GM12878 (cell line): ENCODE results near the gene SLC36A4. TPM values are rescaled to one million over a fixed set of nuclear protein-coding genes. Genes with fewer than 3 reads are reported as not detected.

Experiments
- ATAC-seq: fragments of 200-7000 bp; cut with Tn5 transposase; 3 replicates; pipeline ENCODE4 v1.9.1; 2020; ENCODE audit warnings: mild to moderate bottlenecking, moderate library complexity
- BruUV-seq: library from RNA; stranded (reverse); fragments of 400-500 nt; replicated peaks from 2 replicates; lab custom pipeline; 2021; lab: Mats Ljungman, UMichigan
- CTCF ChIA-PET: fragments of 300-600 bp; sonication (Branson Sonifier 250); formaldehyde crosslinking; extraction: SDS; loops from one replicate; lab custom pipeline; 2021; ENCODE audit warnings: inconsistent platforms; lab: Yijun Ruan, JAX
- POLR2A ChIA-PET: fragments of 350-600 bp; formaldehyde crosslinking; extraction: SDS; loops from one replicate; lab custom pipeline; 2021; ENCODE audit warnings: inconsistent platforms; lab: Charles Lee
- RAD21 ChIA-PET: fragments of 300-600 bp; sonication (Branson Sonifier 250); formaldehyde crosslinking; loops from one replicate; lab custom pipeline; 2023; ENCODE audit warnings: antibody characterized with exemption; ENCODE audit not compliant: unreplicated experiment; lab: Charles Lee
- SMC1A ChIA-PET: fragments of 300-600 bp; sonication (Branson Sonifier 250); formaldehyde crosslinking; loops from one replicate; lab custom pipeline; 2023; ENCODE audit not compliant: unreplicated experiment, uncharacterized antibody; lab: Charles Lee
- DNase-seq: peaks from one replicate; pipeline ENCODE4 v3.0.0-alpha.2; 2011; ENCODE audit warnings: low read depth, low spot score
- FAIRE-seq: peaks from 3 replicates; lab custom pipeline; 2011; peaks lifted over from hg19 to GRCh38; lab: Jason Lieb, UNC
- H2AFZ ChIP-seq: 2 replicates; pipeline ENCODE4 v1.6.0; 2011; ENCODE audit warnings: low read depth, low read length, control low read depth; ENCODE audit not compliant: control insufficient read depth
- H3K27ac ChIP-seq: 2 replicates; pipeline ENCODE4 v1.5.1; 2011; ENCODE audit warnings: control low read depth; ENCODE audit not compliant: control insufficient read depth, insufficient read depth
- H3K27me3 ChIP-seq, 2 experiments: replicated peaks in 1 of 2; 2 replicates each; pipeline versions ENCODE4 v1.6.0 to v1.6.1; 2011; ENCODE audit warnings: low read length in 1 of 2; ENCODE audit not compliant: control insufficient read depth in 2 of 2, insufficient read depth in 2 of 2
- H3K36me3 ChIP-seq, 2 experiments: 2 replicates each; pipeline ENCODE4 v1.5.1; 2011; ENCODE audit warnings: low read length in 1 of 2; ENCODE audit not compliant: control insufficient read depth in 2 of 2, insufficient read depth in 2 of 2
- H3K4me1 ChIP-seq: 2 replicates; pipeline ENCODE4 v1.6.1; 2011; ENCODE audit warnings: mild to moderate bottlenecking, low read length, moderate library complexity, mixed read lengths; ENCODE audit not compliant: control insufficient read depth, insufficient read depth
- H3K4me2 ChIP-seq: 2 replicates; pipeline ENCODE4 v1.6.0; 2011; ENCODE audit warnings: control low read depth; ENCODE audit not compliant: control insufficient read depth, insufficient read depth
- H3K4me3 ChIP-seq: fragments of 200-600 bp; sonication (generic); 2 replicates; pipeline ENCODE4 v1.5.1; 2016
- H3K79me2 ChIP-seq: 2 replicates; pipeline ENCODE4 v1.6.0; 2011; ENCODE audit warnings: low read length; ENCODE audit not compliant: control insufficient read depth, insufficient read depth
- H3K9ac ChIP-seq: 2 replicates; pipeline ENCODE4 v1.8.0; 2011; ENCODE audit warnings: low read length, control low read depth, mixed read lengths; ENCODE audit not compliant: control insufficient read depth, insufficient read depth
- H3K9me3 ChIP-seq: replicated peaks from 3 replicates; pipeline ENCODE4 v1.5.1; 2011; ENCODE audit warnings: mild to moderate bottlenecking, low read length; ENCODE audit not compliant: control insufficient read depth, insufficient read depth
- H4K20me1 ChIP-seq: 2 replicates; pipeline ENCODE4 v1.6.0; 2011; ENCODE audit not compliant: control insufficient read depth, insufficient read depth
- BCLAF1 ChIP-seq: fragments of 450-650 bp; IDR thresholded peaks from 2 replicates; pipeline ENCODE4 v1.6.1; 2017; ENCODE audit warnings: antibody characterized with exemption, mild to moderate bottlenecking, moderate library complexity
- BRCA1 ChIP-seq: IDR thresholded peaks from 2 replicates; pipeline ENCODE4 v1.6.1; 2011; ENCODE audit warnings: low read depth, low read length, improper control_type of control experiment
- CHD4 ChIP-seq: fragments of 200-600 bp; sonication (generic); IDR thresholded peaks from 2 replicates; pipeline ENCODE4 v1.6.1; 2016; ENCODE audit warnings: mild to moderate bottlenecking
- CREM ChIP-seq: IDR thresholded peaks from 2 replicates; pipeline ENCODE4 v1.6.1; 2014; ENCODE audit warnings: antibody characterized with exemption, low read depth
- CTCF ChIP-seq, 3 experiments: IDR thresholded peaks in 2 of 3; conservative IDR thresholded peaks in 1 of 3; 2 replicates each; pipeline ENCODE4 v1.5.1; 2011; ENCODE audit warnings: low read depth in 3 of 3, low read length in 3 of 3, mild to moderate bottlenecking in 3 of 3, control low read depth in 2 of 3, moderate library complexity in 2 of 3, inconsistent platforms in 1 of 3, mixed read lengths in 1 of 3; ENCODE audit not compliant: control insufficient read depth in 2 of 3, insufficient read depth in 1 of 3; ENCODE audit errors: extremely low read depth in 1 of 3
- GABPA ChIP-seq: IDR thresholded peaks from 2 replicates; pipeline ENCODE4 v1.6.1; 2014; ENCODE audit warnings: antibody characterized with exemption, low read depth, mild to moderate bottlenecking, inconsistent platforms
- HSF1 ChIP-seq: fragments of 150-350 bp; IDR thresholded peaks from 2 replicates; pipeline ENCODE4 v1.6.1; 2014; ENCODE audit warnings: mild to moderate bottlenecking, low read depth, low read length
- KDM1A ChIP-seq: fragments of 200-600 bp; sonication (generic); IDR thresholded peaks from 2 replicates; pipeline ENCODE4 v1.6.1; 2016; ENCODE audit warnings: borderline replicate concordance
- KLF5 ChIP-seq: fragments of 450-650 bp; IDR thresholded peaks from 2 replicates; pipeline ENCODE4 v1.6.1; 2014; ENCODE audit warnings: mild to moderate bottlenecking; ENCODE audit not compliant: partially characterized antibody
- MYB ChIP-seq: fragments of 150-350 bp; IDR thresholded peaks from 2 replicates; pipeline ENCODE4 v1.6.1; 2014; ENCODE audit warnings: mild to moderate bottlenecking, low read depth, low read length, borderline replicate concordance
- NR2C1 ChIP-seq: fragments of 450-650 bp; IDR thresholded peaks from 2 replicates; pipeline ENCODE4 v1.6.1; 2017; ENCODE audit warnings: antibody characterized with exemption, mild to moderate bottlenecking, moderate library complexity
- NR2F1 ChIP-seq: fragments of 450-650 bp; conservative IDR thresholded peaks from 2 replicates; pipeline ENCODE4 v1.6.1; 2017; ENCODE audit warnings: mild to moderate bottlenecking
- POLR2AphosphoS2 ChIP-seq: IDR thresholded peaks from 2 replicates; pipeline ENCODE4 v1.6.1; 2011; ENCODE audit warnings: low read depth, mild to moderate bottlenecking, low read length, improper control_type of control experiment, moderate library complexity
- RAD21 ChIP-seq: IDR thresholded peaks from 2 replicates; pipeline ENCODE4 v1.6.1; 2011; ENCODE audit warnings: mild to moderate bottlenecking, low read depth, low read length, moderate library complexity; ENCODE audit not compliant: insufficient read depth
- SMARCA5 ChIP-seq: fragments of 450-650 bp; IDR thresholded peaks from 2 replicates; pipeline ENCODE4 v1.6.1; 2017; ENCODE audit warnings: mild to moderate bottlenecking
- YY1 ChIP-seq: IDR thresholded peaks from 2 replicates; pipeline ENCODE4 v1.6.1; 2011; ENCODE audit warnings: low read depth, mild to moderate bottlenecking, low read length
- ZNF274 ChIP-seq: IDR thresholded peaks from one replicate; pipeline ENCODE4 v1.8.0; 2011; ENCODE audit not compliant: insufficient read length, insufficient read depth
- WGBS: methylation state at CpG from one replicate; pipeline ENCODE4 v1.1.6; 2016; ENCODE audit warnings: low lambda C conversion rate; ENCODE audit not compliant: insufficient replicate concordance, insufficient coverage; ENCODE audit errors: missing lambda C conversion rate; 5-methylcytosine and 5-hydroxymethylcytosine counted together
- in situ Hi-C: fragments of 300-500 bp; cut with MboI; formaldehyde crosslinking; loops from 9 replicates; pipeline ENCODE4 v1.14.3; 2018; ENCODE audit warnings: mixed read lengths
- intact Hi-C: fragments of 100-400 bp; cut with micrococcal nuclease; formaldehyde crosslinking; loops from one replicate; pipeline ENCODE4 v1.14.2; 2022; ENCODE audit not compliant: unreplicated experiment
- polyA plus RNA-seq, 11 experiments: library from polyadenylated mRNA; depleted of rRNA in 4 of 11; unstranded in 6 of 11; stranded (reverse) in 5 of 11; fragments of >200 nt; fragmentation: Nextera tagmentation in 4 of 11; fragmentation: Illumina TruSeq in 1 of 11; extraction: Ambion mirVana in 4 of 11; extraction: Trizol in 1 of 11; gene quantifications; 1 replicate in 1 of 11; 2 replicates in 10 of 11; pipeline versions ENCODE4 v1.2.1 to v1.2.3, GENCODE V29; 2011 to 2016; ENCODE audit warnings: inconsistent platforms in 2 of 11, missing spikeins in 2 of 11, low read depth in 1 of 11
- total RNA-seq, 4 experiments: library from RNA; depleted of rRNA in 3 of 4; stranded (reverse); fragments of >200 nt in 3 of 4; fragmentation: Illumina TruSeq in 1 of 4; extraction: Trizol in 1 of 4; gene quantifications; 2 replicates each; pipeline versions ENCODE4 v1.2.1 to v1.2.3, GENCODE V29; 2013 to 2021

Gene SLC36A4
- total and polyA plus RNA-seq, 10 of the 15 experiments (the other 5 are each of a cell fraction or from before 2014, with no cell fraction given) = 1.4 to 12.5 (median 5.2) TPM

- no TSS peak for BruUV-seq
- H3K27ac ChIP-seq = no peak overlapping the region
- H3K9ac ChIP-seq = no peak overlapping the region
- FAIRE-seq (peak; percentile 35), DNase-seq (no peak), ATAC-seq (peak; percentile 61; the same call in 2 of the 3 replicates)
- no peaks in the 10 kb centered on the region for H3K36me3 ChIP-seq
- intact Hi-C loops = loop anchor here (1.0 kb wide), 1 partner anchor 228 kb away; no protein-coding TSS in a partner anchor
- TF ChIP-seq MYB = no peak
- TF ChIP-seq ZNF274 = no peak
- TF ChIP-seq KLF5 = no peak
- TF ChIP-seq GABPA = no peak
- TF ChIP-seq BCLAF1 = no peak
- TF ChIP-seq CTCF (IDR thresholded peaks at IDR 0.05 in 2 of 3, conservative IDR thresholded peaks at IDR 0.05 in 1 of 3; ENCODE audit: control insufficient read depth in 2 of 3, extremely low read depth in 1 of 3, insufficient read depth in 1 of 3, low read depth in 3 of 3, low read length in 3 of 3) = peak in 2 of 3 experiments; percentile 36; a peak in 4 of 6 replicates
- TF ChIP-seq POLR2AphosphoS2 = no peak
- TF ChIP-seq YY1 = no peak
- TF ChIP-seq NR2C1 = no peak
- no peak for TF ChIP-seq CREM
- no peak for TF ChIP-seq KDM1A
- no peak for TF ChIP-seq BRCA1
- peak; percentile 40; the same call in 1 of the 2 replicates for TF ChIP-seq RAD21
- no peak for TF ChIP-seq CHD4
- no peak for TF ChIP-seq NR2F1
- no peak for TF ChIP-seq HSF1
- no peak for TF ChIP-seq SMARCA5
- no peak overlapping the region for H3K4me2 ChIP-seq
- in situ Hi-C loops = no loop called here
- ChIA-PET POLR2A (no interaction called here), CTCF (interaction anchor here (0.6 to 1.4 kb wide), 4 partner anchors 14 to 228 kb away, joined by 3 to 6 read pairs (median 4); no protein-coding TSS in a partner anchor), SMC1A (interaction anchor here (0.8 to 2.5 kb wide), 2 partner anchors 25 to 228 kb away, joined by 3 to 12 read pairs; no protein-coding TSS in a partner anchor), RAD21 (interaction anchor here (1.1 kb wide), 1 partner anchor 229 kb away, joined by 4 read pairs; no protein-coding TSS in a partner anchor)
- no peaks in the 10 kb centered on the region for H3K4me1 ChIP-seq
- no peak overlapping the region for H3K4me3 ChIP-seq
- no peak overlapping the region for H2AFZ ChIP-seq
- WGBS = 51% methylated on average over 2 of the region's 2 CpGs
- no peaks in the 10 kb centered on the region for H3K9me3 ChIP-seq
- H3K27me3 ChIP-seq = no peaks in the 10 kb centered on the region
- H4K20me1 ChIP-seq = no peaks in the 10 kb centered on the region
- H3K79me2 ChIP-seq = no peaks in the 10 kb centered on the region
Measured at GRCh38 chr11:93169950-93170561, 27.7 kb downstream of the SLC36A4 start.
